Panc1 (cell line): ENCODE data around the gene SUPT20H. TPM values are rescaled to one million over a fixed set of nuclear protein-coding genes. Genes with fewer than 3 reads are reported as not detected.

ENCODE experiments used
- ATAC-seq: fragments of 200-7000 bp; cut with Tn5 transposase; 2 replicates; pipeline ENCODE4 v1.9.1; 2020; ENCODE audit warnings: mild to moderate bottlenecking, moderate library complexity
- BruUV-seq: library from RNA; stranded (reverse); fragments of 400-500 nt; replicated peaks from 2 replicates; lab custom pipeline; 2021; lab: Mats Ljungman, UMichigan
- CTCF ChIA-PET: fragments of 300-600 bp; sonication (Branson Sonifier 250); formaldehyde crosslinking; loops from one replicate; lab custom pipeline; 2022; ENCODE audit warnings: antibody characterized with exemption; lab: Charles Lee
- POLR2A ChIA-PET: fragments of 300-600 bp; sonication (Branson Sonifier 250); formaldehyde crosslinking; loops from one replicate; lab custom pipeline; 2022; ENCODE audit warnings: antibody characterized with exemption; lab: Charles Lee
- DNase-seq: peaks from one replicate; pipeline ENCODE4 v3.0.0-alpha.2; 2010; ENCODE audit warnings: low read depth, low spot score
- H3K27ac ChIP-seq: 2 replicates; pipeline ENCODE4 v1.5.1; 2011; ENCODE audit warnings: mild to moderate bottlenecking, low read length, inconsistent platforms
- H3K27me3 ChIP-seq: fragments of 200-500 bp; sonication (Bioruptor generic); 2 replicates; pipeline ENCODE4 v1.6.0; 2014; ENCODE audit warnings: low read length, inconsistent platforms; ENCODE audit not compliant: control insufficient read depth, insufficient read depth
- H3K36me3 ChIP-seq: fragments of 200-500 bp; sonication (Bioruptor generic); 2 replicates; pipeline ENCODE4 v1.5.1; 2014; ENCODE audit warnings: inconsistent platforms, mild to moderate bottlenecking, low read length, moderate library complexity; ENCODE audit not compliant: control insufficient read depth, insufficient read depth
- H3K4me1 ChIP-seq: 2 replicates; pipeline ENCODE4 v1.5.1; 2011; ENCODE audit warnings: inconsistent platforms, mild to moderate bottlenecking, low read length, moderate library complexity; ENCODE audit not compliant: control insufficient read depth, insufficient read depth
- H3K4me3 ChIP-seq, 2 experiments: 2 replicates each; pipeline ENCODE4 v1.5.1; 2011 to 2012; ENCODE audit warnings: low read depth in 2 of 2, low read length in 2 of 2, mild to moderate bottlenecking in 2 of 2, inconsistent platforms in 1 of 2, moderate library complexity in 1 of 2
- H3K9me3 ChIP-seq: fragments of 200-500 bp; sonication (Bioruptor generic); 2 replicates; pipeline ENCODE4 v1.5.1; 2014; ENCODE audit warnings: low read depth, mild to moderate bottlenecking, inconsistent platforms, low read length, moderate library complexity; ENCODE audit not compliant: control insufficient read depth, insufficient read depth
- POLR2AphosphoS5 ChIP-seq: IDR thresholded peaks from 2 replicates; pipeline ENCODE4 v1.6.1; 2012; ENCODE audit warnings: mild to moderate bottlenecking, low read depth, low read length, moderate library complexity
- REST ChIP-seq, 2 experiments: IDR thresholded peaks; 2 replicates each; pipeline ENCODE4 v1.6.1; 2011 to 2012; ENCODE audit warnings: low read depth in 2 of 2, control low read depth in 1 of 2, low read length in 1 of 2, mild to moderate bottlenecking in 1 of 2, moderate library complexity in 1 of 2; ENCODE audit not compliant: insufficient read depth in 1 of 2
- SIN3A ChIP-seq: IDR thresholded peaks from 2 replicates; pipeline ENCODE4 v1.6.1; 2012; ENCODE audit warnings: low read depth, mild to moderate bottlenecking, low read length, moderate library complexity, borderline replicate concordance; ENCODE audit not compliant: insufficient read depth
- TCF7L2 ChIP-seq: IDR thresholded peaks from 2 replicates; pipeline ENCODE4 v1.6.1; 2011; ENCODE audit warnings: mild to moderate bottlenecking, low read depth, low read length, inconsistent platforms
- in situ Hi-C: cut with HindIII; loops from 2 replicates; pipeline ENCODE4 v1.10.0; 2016; ENCODE audit warnings: low sequenced_read_pairs, low pct_unique_long_range_greater_than_20kb
- intact Hi-C: fragments of 100-400 bp; cut with micrococcal nuclease; formaldehyde crosslinking; loops from one replicate; pipeline ENCODE4 v1.10.0; 2022; ENCODE audit not compliant: unreplicated experiment
- total RNA-seq: library from RNA; stranded (reverse); gene quantifications from one replicate; pipeline ENCODE4 v1.2.1, GENCODE V29; 2021; ENCODE audit not compliant: unreplicated experiment
- TF ChIP-seq, protein P1 (sequence below): fragments of 450-650 bp; IDR thresholded peaks from 2 replicates; pipeline ENCODE4 v1.5.1; 2017; ENCODE audit warnings: mild to moderate bottlenecking

SUPT20H gene
- total RNA-seq, 1 experiment from 2014 or later = 32.9 TPM

DNA sequence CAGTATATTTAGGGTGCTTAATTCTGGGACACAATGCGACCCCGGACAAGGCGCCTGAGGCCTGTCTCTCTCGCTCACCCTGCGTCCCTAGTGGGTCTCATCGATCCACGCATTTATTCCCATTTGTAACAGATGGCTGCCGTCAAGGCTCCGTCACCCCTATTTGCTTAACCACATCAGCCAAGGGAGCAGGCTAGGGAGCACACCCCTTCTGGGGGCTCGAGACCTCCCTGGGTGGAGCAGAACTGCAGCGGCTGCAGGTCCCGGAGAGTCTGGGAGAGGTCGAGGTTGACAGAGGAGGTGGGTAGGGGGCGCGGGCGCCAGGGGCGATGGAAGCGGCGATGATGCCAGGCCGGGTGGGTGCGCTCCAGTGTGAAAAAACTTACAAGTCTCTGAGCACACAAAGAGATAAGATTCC, 60.9 kb downstream of the SUPT20H start:
- ATAC-seq (no peak), DNase-seq (no peak)
- Histone ChIP-seq H3K27ac (peak overlapping the region; percentile 87), H3K4me3 (peak overlapping the region; percentile 87 to 98), H3K9me3 (no peaks in the 10 kb centered on the region), H3K27me3 (no peaks in the 10 kb centered on the region), H3K4me1 (peaks cover 8% of the 10 kb centered on the region), H3K36me3 (peaks cover 13% of the 10 kb centered on the region)
- POLR2A ChIA-PET = no interaction called here
- in situ Hi-C loops (no loop called here), intact Hi-C loops (no loop called here)
- BruUV-seq = no TSS peak
- TF ChIP-seq POLR2AphosphoS5 (no peak), TCF7L2 (no peak), REST (IDR thresholded peaks at IDR 0.05; ENCODE audit: insufficient read depth in 1 of 2, low read depth in 2 of 2, low read length in 1 of 2) (no peak), SIN3A (no peak)
- TF ChIP-seq, protein P1, sequence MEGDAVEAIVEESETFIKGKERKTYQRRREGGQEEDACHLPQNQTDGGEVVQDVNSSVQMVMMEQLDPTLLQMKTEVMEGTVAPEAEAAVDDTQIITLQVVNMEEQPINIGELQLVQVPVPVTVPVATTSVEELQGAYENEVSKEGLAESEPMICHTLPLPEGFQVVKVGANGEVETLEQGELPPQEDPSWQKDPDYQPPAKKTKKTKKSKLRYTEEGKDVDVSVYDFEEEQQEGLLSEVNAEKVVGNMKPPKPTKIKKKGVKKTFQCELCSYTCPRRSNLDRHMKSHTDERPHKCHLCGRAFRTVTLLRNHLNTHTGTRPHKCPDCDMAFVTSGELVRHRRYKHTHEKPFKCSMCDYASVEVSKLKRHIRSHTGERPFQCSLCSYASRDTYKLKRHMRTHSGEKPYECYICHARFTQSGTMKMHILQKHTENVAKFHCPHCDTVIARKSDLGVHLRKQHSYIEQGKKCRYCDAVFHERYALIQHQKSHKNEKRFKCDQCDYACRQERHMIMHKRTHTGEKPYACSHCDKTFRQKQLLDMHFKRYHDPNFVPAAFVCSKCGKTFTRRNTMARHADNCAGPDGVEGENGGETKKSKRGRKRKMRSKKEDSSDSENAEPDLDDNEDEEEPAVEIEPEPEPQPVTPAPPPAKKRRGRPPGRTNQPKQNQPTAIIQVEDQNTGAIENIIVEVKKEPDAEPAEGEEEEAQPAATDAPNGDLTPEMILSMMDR = no peak
- CTCF ChIA-PET = interaction anchor here (0.6 kb wide), 1 partner anchor 11 kb away, joined by 3 read pairs; no protein-coding TSS in a partner anchor

- H3K27me3 ChIP-seq = no peaks in the 10 kb centered on the region
- CTCF ChIA-PET = no interaction called here
- intact Hi-C loops (no loop called here), in situ Hi-C loops (no loop called here)
- H3K4me1 ChIP-seq = peaks cover 8% of the 10 kb centered on the region
- BruUV-seq = TSS peak; percentile 60
- H3K9me3 ChIP-seq = no peaks in the 10 kb centered on the region
- H3K4me3 ChIP-seq = peak overlapping the region; percentile 87 to 98
- H3K36me3 ChIP-seq = peaks cover 12% of the 10 kb centered on the region
- no peak for DNase-seq
- no peak for TF ChIP-seq SIN3A
- no peak for TF ChIP-seq POLR2AphosphoS5
- no peak for TF ChIP-seq TCF7L2
- TF ChIP-seq, protein P1 = no peak
- no peak for TF ChIP-seq REST (IDR thresholded peaks at IDR 0.05; ENCODE audit: insufficient read depth in 1 of 2, low read depth in 2 of 2, low read length in 1 of 2)
- ATAC-seq = no peak
- POLR2A ChIA-PET = no interaction called here
- peak overlapping the region; percentile 87 for H3K27ac ChIP-seq
Measured at GRCh38 chr13:36997716-36998427, 61.6 kb downstream of the SUPT20H start.
